CD14-positive monocyte (primary cell): ENCODE results near the gene POLD4. TPM values are rescaled to one million over a fixed set of nuclear protein-coding genes. Genes with fewer than 3 reads are reported as not detected.

Experiments
- DNase-seq, 3 donors: peaks; one replicate each; pipeline ENCODE4 v3.0.0-alpha.2; 2011 to 2022
- H2AFZ ChIP-seq: 2 replicates; pipeline ENCODE4 v1.6.0; 2012; ENCODE audit warnings: mild to moderate bottlenecking, low read depth, low read length, inconsistent platforms; ENCODE audit not compliant: insufficient read depth, poor library complexity, severe bottlenecking
- H3K27ac ChIP-seq, 2 donors: 1 replicate in 1 of 2; 2 replicates in 1 of 2; pipeline ENCODE4 v1.5.1; 2012 to 2013; ENCODE audit warnings: low read length in 2 of 2, control low read depth in 1 of 2, inconsistent platforms in 1 of 2, low read depth in 1 of 2, mild to moderate bottlenecking in 1 of 2
- H3K27me3 ChIP-seq, 2 donors: one replicate each; pipeline versions ENCODE4 v1.6.0 to v1.6.1; 2011 to 2013; ENCODE audit warnings: low read length in 2 of 2; ENCODE audit not compliant: control insufficient read depth in 2 of 2, insufficient read depth in 2 of 2
- H3K36me3 ChIP-seq, 2 donors: replicated peaks in 1 of 2; 1 replicate in 1 of 2; 2 replicates in 1 of 2; pipeline versions ENCODE4 v1.5.1 to v1.6.1; 2012 to 2013; ENCODE audit warnings: low read length in 2 of 2, control low read depth in 1 of 2, inconsistent platforms in 1 of 2, mild to moderate bottlenecking in 1 of 2; ENCODE audit not compliant: insufficient read depth in 2 of 2, control insufficient read depth in 1 of 2
- H3K4me1 ChIP-seq, 2 donors: 1 replicate in 1 of 2; 2 replicates in 1 of 2; pipeline versions ENCODE4 v1.5.1 to v1.6.1; 2012 to 2013; ENCODE audit warnings: low read length in 2 of 2, control low read depth in 1 of 2, inconsistent platforms in 1 of 2, mild to moderate bottlenecking in 1 of 2, moderate library complexity in 1 of 2; ENCODE audit not compliant: insufficient read depth in 2 of 2, control insufficient read depth in 1 of 2
- H3K4me2 ChIP-seq: replicated peaks from 2 replicates; pipeline ENCODE3; 2012; ENCODE audit warnings: low read length, moderate library complexity, mild to moderate bottlenecking; ENCODE audit not compliant: poor library complexity, severe bottlenecking; ENCODE audit errors: extremely low read depth
- H3K4me3 ChIP-seq, 3 experiments: fragments of 200-600 bp in 1 of 3; sonication (generic) in 1 of 3; replicated peaks in 1 of 3; 1 replicate in 2 of 3; 2 replicates in 1 of 3; pipeline ENCODE4 v1.5.1; 2011 to 2013; ENCODE audit warnings: low read length in 3 of 3, mild to moderate bottlenecking in 3 of 3, control low read depth in 2 of 3, low read depth in 2 of 3, inconsistent platforms in 1 of 3, moderate library complexity in 1 of 3
- H3K79me2 ChIP-seq: 2 replicates; pipeline ENCODE4 v1.6.0; 2012; ENCODE audit warnings: mild to moderate bottlenecking, control low read depth, inconsistent platforms, low read length, moderate library complexity; ENCODE audit not compliant: insufficient read depth
- H3K9ac ChIP-seq: 2 replicates; pipeline ENCODE4 v1.6.0; 2017; ENCODE audit warnings: low read length, mild to moderate bottlenecking; ENCODE audit not compliant: insufficient read depth, poor library complexity, severe bottlenecking
- H3K9me3 ChIP-seq, 2 donors: replicated peaks in 1 of 2; 1 replicate in 1 of 2; 2 replicates in 1 of 2; pipeline versions ENCODE4 v1.5.1 to v1.6.1; 2012 to 2013; ENCODE audit warnings: low read length in 2 of 2, control low read depth in 1 of 2; ENCODE audit not compliant: control insufficient read depth in 1 of 2, insufficient read depth in 1 of 2
- H4K20me1 ChIP-seq: 2 replicates; pipeline ENCODE4 v1.6.0; 2012; ENCODE audit warnings: mild to moderate bottlenecking, low read length, control low read depth, moderate library complexity; ENCODE audit not compliant: insufficient read depth
- H3K27ac Mint-ChIP-seq, 7 donors: one replicate each; pipeline ENCODE4 v1.8.0; 2020; ENCODE audit warnings: mild to moderate bottlenecking in 7 of 7, mixed read lengths in 7 of 7, moderate library complexity in 6 of 7, inconsistent platforms in 2 of 7
- H3K27me3 Mint-ChIP-seq, 3 donors: one replicate each; pipeline ENCODE4 v1.8.0; 2021 to 2022; ENCODE audit warnings: low read depth in 3 of 3, mild to moderate bottlenecking in 3 of 3, mixed read lengths in 3 of 3, moderate library complexity in 3 of 3, inconsistent platforms in 1 of 3
- H3K36me3 Mint-ChIP-seq, 2 donors: one replicate each; pipeline ENCODE4 v1.8.0; 2020; ENCODE audit warnings: mixed read lengths in 2 of 2, inconsistent platforms in 1 of 2, mild to moderate bottlenecking in 1 of 2
- H3K4me1 Mint-ChIP-seq: one replicate; pipeline ENCODE4 v1.8.0; 2020; ENCODE audit warnings: mild to moderate bottlenecking, mixed read lengths
- H3K4me3 Mint-ChIP-seq, 2 donors: one replicate each; pipeline ENCODE4 v1.8.0; 2020; ENCODE audit warnings: mild to moderate bottlenecking in 2 of 2, mixed read lengths in 2 of 2, moderate library complexity in 1 of 2
- H3K9me3 Mint-ChIP-seq, 7 donors: one replicate each; pipeline ENCODE4 v1.8.0; 2020 to 2022; ENCODE audit warnings: mixed read lengths in 7 of 7, mild to moderate bottlenecking in 6 of 7, moderate library complexity in 6 of 7, inconsistent platforms in 2 of 7
- CTCF ChIP-seq: fragments of 200-600 bp; IDR thresholded peaks from one replicate; pipeline ENCODE4 v1.8.0; 2022; ENCODE audit warnings: antibody characterized with exemption, mild to moderate bottlenecking
- WGBS: methylation state at CpG from one replicate; pipeline ENCODE4 v1.1.5; 2013; ENCODE audit warnings: missing lambda C conversion rate; ENCODE audit not compliant: insufficient coverage; 5-methylcytosine and 5-hydroxymethylcytosine counted together
- intact Hi-C, 2 donors: fragments of 100-400 bp; cut with micrococcal nuclease; formaldehyde crosslinking; loops; one replicate each; pipeline versions ENCODE4 v1.15.0 to v1.15.1; 2023
- polyA plus RNA-seq, 3 donors: library from polyadenylated mRNA; depleted of rRNA in 1 of 3; unstranded in 2 of 3; stranded (reverse) in 1 of 3; fragments of 300-500 nt in 2 of 3; fragments of >200 nt in 1 of 3; fragmentation: Illumina TruSeq in 2 of 3; gene quantifications; 1 replicate in 2 of 3; 2 replicates in 1 of 3; pipeline ENCODE4 v1.2.3, GENCODE V29; 2012 to 2021

The POLD4 gene
- polyA plus RNA-seq, 3 donors, result 157 to 205 (median 176) TPM

GRCh38 chr11:67303835-67304411 lies 49.4 kb downstream of the POLD4 start:
- no peaks in the 10 kb centered on the region for H3K9me3 ChIP-seq
- Mint-ChIP-seq H3K4me3 (peak overlapping the region; percentile 62 to 79), H3K4me1 (peaks cover 49% of the 10 kb centered on the region), H3K27ac (no peak overlapping the region), H3K36me3 (peaks cover 42 to 69% of the 10 kb centered on the region in 2 donors), H3K9me3 (no peaks in the 10 kb centered on the region), H3K27me3 (no peaks in the 10 kb centered on the region)
- H3K27me3 ChIP-seq, result no peaks in the 10 kb centered on the region
- TF ChIP-seq CTCF, result no peak
- peaks cover 71% of the 10 kb centered on the region for H4K20me1 ChIP-seq
- intact Hi-C loops, result loop anchor here (1.0 to 5.0 kb wide), 2 partner anchors 11 to 37 kb away; partner anchors contain the start of gene GRK2 (in 1 of the 2)
- peaks cover 45% of the 10 kb centered on the region for H3K79me2 ChIP-seq
- 5% methylated on average over 31 of the region's 43 CpGs for WGBS
- H3K9ac ChIP-seq, result peak overlapping the region; percentile 73
- H3K4me3 ChIP-seq, result peak overlapping the region; percentile 40 to 86 (median 66)
- H3K4me1 ChIP-seq, result peaks cover 44 to 60% of the 10 kb centered on the region in 2 donors
- H3K27ac ChIP-seq, result peak overlapping the region in 1 of 2 donors; percentile 78
- peak in 1 of 3 donors; percentile 24 for DNase-seq
- H3K4me2 ChIP-seq, result peak overlapping the region; percentile 94
- H3K36me3 ChIP-seq, result peaks cover 57% of the 10 kb centered on the region in 2 donors
- peak overlapping the region; percentile 72 for H2AFZ ChIP-seq

- H3K4me2 ChIP-seq, result peak within 1 kb of the TSS; percentile 94
- Mint-ChIP-seq H3K4me1 (peaks cover 52% of the 10 kb centered on the region), H3K27ac (peak within 1 kb of the TSS; percentile 75 to 92 (median 89)), H3K36me3 (peaks cover 46 to 69% of the 10 kb centered on the region in 2 donors), H3K27me3 (no peaks in the 10 kb centered on the region), H3K9me3 (no peaks in the 10 kb centered on the region), H3K4me3 (peak within 1 kb of the TSS; percentile 79 to 85)
- peak within 1 kb of the TSS; percentile 72 for H2AFZ ChIP-seq
- H3K36me3 ChIP-seq, result peaks cover 57% of the 10 kb centered on the region in 2 donors
- no peaks in the 10 kb centered on the region for H3K27me3 ChIP-seq
- intact Hi-C loops, result loop anchor here (1.0 to 5.0 kb wide), 2 partner anchors 10 to 36 kb away; partner anchors contain the start of gene GRK2 (in 1 of the 2)
- H3K4me3 ChIP-seq, result peak within 1 kb of the TSS; percentile 40 to 86 (median 66)
- peak in 2 of 3 donors; percentile 24 to 47 for DNase-seq
- H3K79me2 ChIP-seq, result peaks cover 51% of the 10 kb centered on the region
- H3K9ac ChIP-seq, result peak within 1 kb of the TSS; percentile 73
- peaks cover 78% of the 10 kb centered on the region for H4K20me1 ChIP-seq
- WGBS, result under 1% methylated on average over 59 of the region's 65 CpGs
- no peak for TF ChIP-seq CTCF
- H3K4me1 ChIP-seq, result peaks cover 44 to 64% of the 10 kb centered on the region in 2 donors
- no peaks in the 10 kb centered on the region for H3K9me3 ChIP-seq
- H3K27ac ChIP-seq, result peak within 1 kb of the TSS; percentile 64 to 78
Observed at GRCh38 chr11:67303132-67303834, 50.1 kb downstream of the POLD4 start, which contains the start of gene SSH3. Gene SSH3 (plus strand): TSS chr11:67303530. CDS start chr11:67303626, 96 bp downstream.
